GM10248 (cell line): Measurements from ENCODE around the gene RASL11B.

Source experiments
- CTCF ChIA-PET: fragments of 300-600 bp; sonication (Branson Sonifier 250); formaldehyde crosslinking; extraction: SDS; loops from one replicate; lab custom pipeline; 2021; ENCODE audit warnings: antibody characterized with exemption; lab: Yijun Ruan, JAX
- POLR2A ChIA-PET: fragments of 350-650 bp; sonication (Branson Sonifier 250); formaldehyde crosslinking; extraction: SDS; loops from one replicate; lab custom pipeline; 2020; ENCODE audit warnings: antibody characterized with exemption; lab: Yijun Ruan, JAX
- DNase-seq: peaks from one replicate; pipeline ENCODE4 v3.0.0; 2012; ENCODE audit errors: extremely low spot score
- CTCF ChIP-seq: IDR thresholded peaks from 2 replicates; pipeline ENCODE4 v1.5.1; 2012; ENCODE audit warnings: mild to moderate bottlenecking, low read depth; ENCODE audit errors: extremely low read depth, missing control alignments, control extremely low read depth

RASL11B gene

GRCh38 chr4:52862639-52863161, 583 bp downstream of the RASL11B start:
- no peak for TF ChIP-seq CTCF
- no peak for DNase-seq
- POLR2A ChIA-PET: no interaction called here
- CTCF ChIA-PET: interaction anchor here (1.6 kb wide), 1 partner anchor 49 kb away, joined by 4 read pairs; no protein-coding TSS in a partner anchor

- CTCF ChIA-PET: interaction anchor here (1.3 to 1.6 kb wide), 3 partner anchors 16 to 48 kb away, joined by 4 read pairs; no protein-coding TSS in a partner anchor
- POLR2A ChIA-PET: no interaction called here
- no peak for TF ChIP-seq CTCF
- DNase-seq: no peak
Observed at GRCh38 chr4:52863324-52863723, 1.2 kb downstream of the RASL11B start.

- ChIA-PET CTCF (interaction anchor here (1.7 to 2.0 kb wide), 3 partner anchors 36 to 50 kb away, joined by 4 to 5 read pairs (median 4); no protein-coding TSS in a partner anchor), POLR2A (no interaction called here)
- DNase-seq: no peak
- TF ChIP-seq CTCF: no peak
Observed at GRCh38 chr4:52864793-52865192, 2.7 kb downstream of the RASL11B start.

GRCh38 chr4:52865300-52865699, 3.2 kb downstream of the RASL11B start:
- no peak for TF ChIP-seq CTCF
- ChIA-PET POLR2A (no interaction called here), CTCF (interaction anchor here (1.7 to 2.0 kb wide), 3 partner anchors 35 to 49 kb away, joined by 4 to 5 read pairs (median 4); no protein-coding TSS in a partner anchor)
- DNase-seq: no peak

- no peak for TF ChIP-seq CTCF
- DNase-seq: no peak
- ChIA-PET POLR2A (no interaction called here), CTCF (interaction anchor here (1.7 kb wide), 1 partner anchor 78 kb away, joined by 3 read pairs; no protein-coding TSS in a partner anchor)
Observed at GRCh38 chr4:52866734-52867133, 4.6 kb downstream of the RASL11B start.

- no peak for TF ChIP-seq CTCF
- no peak for DNase-seq
- CTCF ChIA-PET: interaction anchor here (1.7 kb wide), 1 partner anchor 78 kb away, joined by 3 read pairs; no protein-coding TSS in a partner anchor
- POLR2A ChIA-PET: no interaction called here
Observed at GRCh38 chr4:52867163-52867562, 5.0 kb downstream of the RASL11B start.

- POLR2A ChIA-PET: no interaction called here
- DNase-seq: no peak
- TF ChIP-seq CTCF: no peak
- CTCF ChIA-PET: interaction anchor here (1.3 to 1.8 kb wide), 4 partner anchors 16 to 94 kb away, joined by 3 to 4 read pairs (median 4); no protein-coding TSS in a partner anchor
Observed at GRCh38 chr4:52868133-52868532, 6.0 kb downstream of the RASL11B start.
